NCI-H2029 treated with DMSO at 0.1 percent for 48 hours (cell line): Measurements from ENCODE around the gene PALLD.
"Not testable (repeated sequence)": the region's sequence is repeated elsewhere in the genome, so short reads cannot be mapped to it uniquely, and the experiment has no call there.

Source experiments
- DNase-seq: peaks from one replicate; lab custom pipeline; 2025; lab: John Stamatoyannopoulos, UW

PALLD gene

DNA sequence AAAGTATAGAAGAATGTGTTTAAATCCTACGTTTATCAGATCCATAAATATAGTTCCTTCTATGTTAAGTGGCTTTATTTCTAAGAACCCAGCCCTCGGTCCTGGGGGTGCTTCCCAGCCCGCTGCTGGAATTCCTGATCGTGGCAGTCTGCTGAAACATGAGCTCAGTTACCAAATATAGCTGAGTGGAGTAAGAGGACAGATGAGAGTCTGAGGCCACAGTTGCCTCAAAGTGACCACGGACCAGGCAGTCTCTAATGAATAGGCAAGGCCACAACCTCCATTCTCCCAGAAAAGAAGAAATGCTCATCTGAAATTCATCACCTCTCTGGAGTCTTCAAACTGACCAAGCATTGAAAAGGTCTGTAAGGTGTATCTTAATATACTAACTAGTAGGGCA lies at the start of gene PALLD:
Gene PALLD (plus strand): TSS at position 219 of the 400 bp plus-strand sequence.
- no peak for DNase-seq

DNA sequence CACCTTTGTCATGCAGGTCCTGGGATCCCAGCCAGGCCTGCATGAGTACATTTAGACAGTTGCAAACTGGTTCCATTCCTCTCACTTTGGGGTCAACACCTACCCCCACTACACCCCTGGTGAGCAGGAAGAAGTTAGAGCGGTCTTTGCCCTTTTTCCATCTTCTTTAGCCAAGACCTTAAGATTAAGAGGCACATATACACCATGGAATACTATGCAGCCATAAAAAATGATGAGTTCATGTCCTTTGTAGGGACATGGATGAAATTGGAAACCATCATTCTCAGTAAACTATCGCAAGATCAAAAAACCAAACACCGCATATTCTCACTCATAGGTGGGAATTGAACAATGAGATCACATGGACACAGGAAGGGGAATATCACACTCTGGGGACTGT lies 47.8 kb upstream of the PALLD start:
- DNase-seq, result not testable (repeated sequence)

GRCh38 chr4:168449719-168450452 lies 47.0 kb upstream of the PALLD start:
- no peak for DNase-seq

DNA sequence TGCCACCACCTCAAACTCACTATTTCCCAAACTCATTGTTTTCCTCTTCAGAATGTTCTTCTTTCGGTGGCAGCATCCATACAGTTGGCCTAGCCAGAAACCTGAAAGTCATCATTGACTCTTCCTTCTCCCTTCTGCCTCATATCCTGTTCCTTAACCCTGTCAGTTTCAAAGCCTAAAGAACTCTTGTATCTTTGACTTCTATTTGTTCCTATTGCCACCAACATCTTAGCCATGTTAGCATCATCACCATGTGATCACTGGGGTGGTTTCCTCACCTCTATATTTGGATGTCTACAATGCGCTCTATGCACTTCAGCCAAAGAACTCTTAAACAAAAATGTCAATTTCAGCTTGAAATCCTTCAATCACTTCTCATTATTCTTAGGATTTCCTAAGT lies 45.5 kb upstream of the PALLD start:
- no peak for DNase-seq

GRCh38 chr4:168451744-168452390 lies 45.0 kb upstream of the PALLD start:
- no peak for DNase-seq

- no peak for DNase-seq
These were observed 43.7 kb upstream of the PALLD start for GRCh38 chr4:168453146-168453545.

GRCh38 chr4:168458256-168458655 lies 38.6 kb upstream of the PALLD start:
- not testable (repeated sequence) for DNase-seq

- no peak for DNase-seq
These were observed 35.0 kb upstream of the PALLD start for GRCh38 chr4:168461821-168462220.

- no peak for DNase-seq
These were observed 23.9 kb upstream of the PALLD start for GRCh38 chr4:168472920-168473319.

DNA sequence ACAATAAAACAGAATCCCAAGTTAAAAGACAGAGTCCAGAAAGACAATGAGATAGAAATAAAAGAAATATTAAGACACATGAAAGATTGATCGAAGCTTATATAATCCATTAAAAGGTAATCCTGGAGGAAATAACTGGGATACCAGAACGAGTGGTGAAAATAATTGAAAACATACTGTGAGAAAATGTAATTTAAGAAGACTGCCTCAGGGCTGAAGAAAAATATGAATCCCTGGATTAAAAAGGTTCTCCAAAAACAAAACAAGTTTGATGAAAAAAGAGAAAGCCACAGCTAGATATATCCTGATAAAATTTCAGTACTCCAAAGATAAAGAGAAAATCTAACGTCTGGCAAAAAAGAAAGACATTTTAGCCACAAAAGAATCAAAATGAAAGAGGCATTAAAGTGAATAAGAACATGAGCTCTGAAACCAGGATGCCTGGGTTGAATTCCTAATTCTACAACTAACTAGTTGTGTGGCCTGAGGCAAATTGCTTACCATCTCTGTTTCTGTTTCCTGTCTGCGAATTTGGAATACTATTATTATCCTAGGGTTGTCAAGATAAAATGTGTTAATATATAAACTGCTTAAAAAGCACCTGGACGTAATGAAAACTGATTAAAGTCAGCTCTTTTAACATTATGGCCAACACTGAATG lies 22.1 kb upstream of the PALLD start:
- no peak for DNase-seq

GRCh38 chr4:168475745-168476144 lies 21.1 kb upstream of the PALLD start:
- DNase-seq, result no peak

DNA sequence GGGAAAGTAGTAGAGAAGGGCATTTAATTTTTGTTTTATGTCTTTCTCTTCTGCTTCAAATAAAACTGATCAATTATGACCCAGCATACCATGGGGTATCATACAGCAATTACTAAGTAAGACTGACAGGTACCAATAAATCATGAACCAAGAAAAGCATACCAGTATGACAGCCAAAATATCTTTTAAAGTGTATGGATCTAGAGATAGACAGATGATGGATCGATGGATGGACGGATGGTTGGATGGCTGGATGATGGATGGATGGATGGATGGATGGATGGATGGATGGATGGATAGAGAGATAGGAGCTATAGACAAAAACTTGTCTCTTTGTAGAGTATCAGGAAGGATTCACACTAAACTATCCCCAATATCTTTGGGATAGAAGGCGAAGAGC lies 18.0 kb upstream of the PALLD start:
- no peak for DNase-seq

GRCh38 chr4:168480931-168481611 lies 15.8 kb upstream of the PALLD start:
- peak; percentile 55 for DNase-seq

DNA sequence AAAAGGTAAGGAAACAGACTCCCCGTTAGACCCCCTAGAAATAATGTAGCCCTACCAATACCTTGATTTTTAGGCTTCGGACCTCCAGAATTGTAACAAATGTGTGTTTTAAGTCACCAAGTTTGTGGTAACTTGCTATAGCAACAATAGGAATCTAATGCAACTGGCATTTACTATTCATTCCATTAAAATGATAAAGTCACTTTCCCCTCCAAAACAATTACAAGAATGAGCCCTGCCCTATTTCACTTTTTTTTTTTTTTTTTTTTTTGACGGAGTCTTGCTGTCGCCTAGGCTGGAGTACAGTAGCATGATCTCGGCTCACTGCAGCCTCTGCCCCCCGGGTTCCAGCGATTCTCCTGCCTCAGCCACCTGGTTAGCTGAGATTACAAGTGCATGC lies 13.0 kb upstream of the PALLD start:
- no peak for DNase-seq

DNA sequence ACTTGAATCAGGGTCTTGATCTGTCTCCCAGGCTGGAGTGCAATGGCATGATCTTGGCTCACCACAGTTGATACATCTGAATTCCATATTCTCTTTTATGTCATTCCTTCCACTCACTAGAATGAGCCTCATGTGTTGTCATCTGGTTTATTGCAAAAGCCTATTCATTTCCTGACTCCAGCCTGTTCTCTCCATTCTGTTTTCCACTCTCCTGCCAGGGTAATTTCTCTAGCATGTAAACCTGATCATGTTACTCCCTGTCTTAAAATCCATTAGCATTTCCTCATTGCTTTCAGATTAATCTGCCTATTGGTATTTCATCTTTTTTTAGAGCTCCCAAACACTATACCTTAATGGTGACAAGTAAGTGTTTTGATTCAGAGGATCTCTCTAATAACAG lies 12.2 kb upstream of the PALLD start:
- no peak for DNase-seq

- no peak for DNase-seq
These were observed 11.5 kb upstream of the PALLD start for GRCh38 chr4:168485156-168485910.

DNA sequence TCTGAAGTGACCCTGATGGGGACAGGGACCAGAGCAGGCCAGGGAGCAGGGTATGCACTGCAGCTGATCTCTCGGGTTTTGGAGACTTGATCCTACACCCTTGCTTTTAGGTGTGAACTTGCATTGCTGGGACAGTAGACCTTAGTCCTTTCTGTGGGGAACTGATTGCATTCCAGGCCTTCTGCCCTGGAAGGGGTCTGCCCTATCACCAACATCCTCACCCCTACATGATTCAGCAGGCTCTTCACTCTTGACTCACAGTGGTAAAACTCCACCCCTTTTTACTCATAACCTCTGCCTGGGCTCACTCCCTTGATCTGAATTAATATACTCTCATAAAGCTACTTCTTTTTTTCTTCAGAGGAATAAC lies 10.0 kb upstream of the PALLD start:
- no peak for DNase-seq

- no peak for DNase-seq
These were observed 9.4 kb upstream of the PALLD start for GRCh38 chr4:168487282-168488035.

DNA sequence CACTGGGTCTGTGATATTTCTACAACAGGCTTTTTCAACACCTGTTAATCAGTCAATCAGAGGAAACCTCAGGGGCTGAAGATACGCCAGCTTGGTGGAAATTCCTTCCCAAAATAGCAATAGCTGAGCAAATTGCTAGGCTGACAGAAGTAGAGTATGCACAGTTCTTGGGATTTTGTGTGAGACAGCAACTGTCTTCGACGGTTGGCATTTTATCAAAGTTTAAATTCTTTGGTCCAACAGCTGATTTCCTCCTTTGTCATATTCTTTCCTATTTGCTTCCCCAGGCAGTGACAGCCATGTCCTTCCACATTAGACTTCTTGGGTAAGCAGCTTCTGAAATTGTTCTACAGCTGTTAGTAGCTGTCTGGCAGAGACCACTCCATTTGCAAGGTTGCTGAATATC lies 8.0 kb upstream of the PALLD start:
- no peak for DNase-seq

- DNase-seq, result no peak
These were observed 7.2 kb upstream of the PALLD start for GRCh38 chr4:168489616-168490015.

- DNase-seq, result no peak
These were observed 6.1 kb upstream of the PALLD start for GRCh38 chr4:168490711-168491110.
